Measurements from ENCODE around the gene SLC26A9. TPM values are rescaled to one million over a fixed set of nuclear protein-coding genes. Genes with fewer than 3 reads are reported as not detected.

SLC26A9 gene
- total RNA-seq, 1 experiment from 2014 or later = 0.15 TPM

GRCh38 chr1:205988585-205988995 is 45.3 kb upstream of the SLC26A9 start (continued):
- TF ChIP-seq ZNF512 (CRISPR knock-in tag; IDR thresholded peaks at IDR 0.05; ENCODE audit: borderline replicate concordance) = no peak
- no peak for TF ChIP-seq PRRX2 (CRISPR knock-in tag; IDR thresholded peaks at IDR 0.05)
- no peak for TF ChIP-seq NFYB (CRISPR knock-in tag; conservative IDR thresholded peaks at IDR 0.05; ENCODE audit: low read depth)
- no peak for TF ChIP-seq ESRRA (CRISPR knock-in tag; IDR thresholded peaks at IDR 0.05; ENCODE audit: borderline replicate concordance)
- TF ChIP-seq JAZF1 (CRISPR knock-in tag; IDR thresholded peaks at IDR 0.05) = no peak
- TF ChIP-seq ZMAT4 (CRISPR knock-in tag; IDR thresholded peaks at IDR 0.05) = no peak
- no peak for TF ChIP-seq FOXP1 (CRISPR knock-in tag; IDR thresholded peaks at IDR 0.05; ENCODE audit: borderline replicate concordance)
- no peak for TF ChIP-seq MYBL2 (CRISPR knock-in tag; IDR thresholded peaks at IDR 0.05)
- TF ChIP-seq ZNF423 (CRISPR knock-in tag; IDR thresholded peaks at IDR 0.05) = no peak
- TF ChIP-seq SP1 (CRISPR knock-in tag; conservative IDR thresholded peaks at IDR 0.05) = no peak
- no peak for TF ChIP-seq NFATC4 (CRISPR knock-in tag; IDR thresholded peaks at IDR 0.05)
- no peak for TF ChIP-seq OVOL2 (CRISPR knock-in tag; IDR thresholded peaks at IDR 0.05; ENCODE audit: borderline replicate concordance)
- no peak for TF ChIP-seq ATF3 (CRISPR knock-in tag; conservative IDR thresholded peaks at IDR 0.05)

GRCh38 chr1:205986861-205987260 is 43.6 kb upstream of the SLC26A9 start:
- no peak overlapping the region for H3K4me3 Mint-ChIP-seq
- no peaks in the 10 kb centered on the region; the same call in 1 of the 2 replicates for H3K27me3 Mint-ChIP-seq (ENCODE audit: low read depth)
- no peak overlapping the region for H3K27ac Mint-ChIP-seq
- peaks cover 5% of the 10 kb centered on the region for H3K9me3 Mint-ChIP-seq
- POLR2A ChIA-PET = no interaction called here
- H3K4me1 Mint-ChIP-seq = 0 out of 2 replicates have a peak, but pooled peaks cover 4% of the 10 kb centered on the region
- no peaks in the 10 kb centered on the region for H3K36me3 Mint-ChIP-seq
- CTCF ChIA-PET = interaction anchor here (0.7 to 4.7 kb wide), 13 partner anchors 10 to 199 kb away, joined by 3 to 121 read pairs (median 5); no protein-coding TSS in a partner anchor
- DNase-seq (ENCODE audit: low spot score) (no peak), ATAC-seq (no peak)
- TF ChIP-seq OVOL2 (CRISPR knock-in tag; IDR thresholded peaks at IDR 0.05; ENCODE audit: borderline replicate concordance) (no peak), ATF3 (CRISPR knock-in tag; conservative IDR thresholded peaks at IDR 0.05) (no peak), USF2 (CRISPR knock-in tag; IDR thresholded peaks at IDR 0.05) (no peak), ARID4B (CRISPR knock-in tag; IDR thresholded peaks at IDR 0.05; ENCODE audit: borderline replicate concordance) (no peak), ZNF512 (CRISPR knock-in tag; IDR thresholded peaks at IDR 0.05; ENCODE audit: borderline replicate concordance) (no peak), E2F4 (CRISPR knock-in tag; IDR thresholded peaks at IDR 0.05; ENCODE audit: borderline replicate concordance, low read depth) (no peak), USF1 (CRISPR knock-in tag; IDR thresholded peaks at IDR 0.05) (no peak), ZNF532 (CRISPR knock-in tag; IDR thresholded peaks at IDR 0.05; ENCODE audit: borderline replicate concordance) (no peak)
